Measurements from ENCODE around the gene MMP20.

Gene MMP20

GRCh38 chr11:102552447-102553194, 72.5 kb downstream of the MMP20 start:
- DNase-seq, result no peak

- DNase-seq, result no peak
Observed at GRCh38 chr11:102552020-102552419, 73.1 kb downstream of the MMP20 start.

GRCh38 chr11:102551169-102551781, 73.9 kb downstream of the MMP20 start:
- DNase-seq, result no peak

GRCh38 chr11:102546923-102547471, 78.1 kb downstream of the MMP20 start:
- DNase-seq, result peak; percentile 67

GRCh38 chr11:102546427-102546826, 78.7 kb downstream of the MMP20 start:
- DNase-seq, result peak; percentile 50

- DNase-seq, result no peak
Observed at GRCh38 chr11:102545701-102546100, 79.4 kb downstream of the MMP20 start.

GRCh38 chr11:102544594-102544993, 80.5 kb downstream of the MMP20 start:
- DNase-seq, result no peak

- no peak for DNase-seq
Observed at GRCh38 chr11:102539567-102539966, 85.6 kb downstream of the MMP20 start.

GRCh38 chr11:102538932-102539331, 86.2 kb downstream of the MMP20 start:
- no peak for DNase-seq

- DNase-seq, result no peak
Observed at GRCh38 chr11:102534261-102534872, 90.8 kb downstream of the MMP20 start.

- DNase-seq, result no peak
Observed at GRCh38 chr11:102530558-102530957, 94.6 kb downstream of the MMP20 start, which contains the start of gene MMP7. MMP7 (minus strand) TSS chr11:102530747; CDS start chr11:102530700, 47 bp downstream.

- no peak for DNase-seq
Observed at GRCh38 chr11:102528618-102529017, 96.5 kb downstream of the MMP20 start.

- DNase-seq, result no peak
Observed at GRCh38 chr11:102527684-102528083, 97.4 kb downstream of the MMP20 start.

- DNase-seq, result no peak
Observed at GRCh38 chr11:102527041-102527440, 98.1 kb downstream of the MMP20 start.
